Thymus (tissue), 11 donors: ENCODE measurements around the gene PDZD2. TPM values are rescaled to one million over a fixed set of nuclear protein-coding genes. Genes with fewer than 3 reads are reported as not detected.

Experiments used
- DNase-seq, 9 donors: peaks; one replicate each; pipeline ENCODE4 v3.0.0-alpha.2; 2013; ENCODE audit warnings: low spot score in 9 of 9, low read depth in 6 of 9, missing footprints in 1 of 9
- H3K27ac ChIP-seq, 2 donors: one replicate each; pipeline ENCODE4 v1.5.1; 2013; ENCODE audit warnings: control low read depth in 1 of 2, low read depth in 1 of 2, low read length in 1 of 2, mild to moderate bottlenecking in 1 of 2, moderate library complexity in 1 of 2
- H3K27me3 ChIP-seq, 2 donors: one replicate each; pipeline ENCODE4 v1.5.1; 2013; ENCODE audit warnings: low read length in 1 of 2; ENCODE audit not compliant: control insufficient read depth in 2 of 2, insufficient read depth in 1 of 2
- H3K36me3 ChIP-seq, 2 donors: one replicate each; pipeline ENCODE4 v1.5.1; 2013; ENCODE audit warnings: low read length in 1 of 2, mild to moderate bottlenecking in 1 of 2, moderate library complexity in 1 of 2; ENCODE audit not compliant: control insufficient read depth in 2 of 2, insufficient read depth in 2 of 2
- H3K4me1 ChIP-seq, 2 donors: one replicate each; pipeline ENCODE4 v1.5.1; 2013; ENCODE audit warnings: low read length in 2 of 2; ENCODE audit not compliant: control insufficient read depth in 2 of 2, insufficient read depth in 2 of 2
- H3K4me3 ChIP-seq, 2 donors: one replicate each; pipeline ENCODE4 v1.5.1; 2013; ENCODE audit warnings: low read length in 2 of 2, control low read depth in 1 of 2, mild to moderate bottlenecking in 1 of 2
- H3K9me3 ChIP-seq, 2 donors: one replicate each; pipeline ENCODE4 v1.5.1; 2013; ENCODE audit warnings: low read length in 1 of 2, mild to moderate bottlenecking in 1 of 2; ENCODE audit not compliant: control insufficient read depth in 2 of 2, insufficient read depth in 1 of 2
- WGBS: extraction: QIAGEN DNeasy Blood & Tissue Kit; methylation state at CpG from one replicate; pipeline ENCODE4 v1.1.7; 2013; 5-methylcytosine and 5-hydroxymethylcytosine counted together
- polyA plus RNA-seq: library from polyadenylated mRNA; stranded (reverse); fragments of 200-250 nt; gene quantifications from one replicate; pipeline ENCODE4 v1.2.3, GENCODE V29; 2013
- total RNA-seq: library from RNA; stranded (reverse); fragments of 120-200 nt; gene quantifications from one replicate; pipeline ENCODE4 v1.2.4, GENCODE V29; 2013
- donor health status: healthy.

PDZD2 gene
- total and polyA plus RNA-seq, 2 donors: 4.4 to 6.8 TPM

DNA sequence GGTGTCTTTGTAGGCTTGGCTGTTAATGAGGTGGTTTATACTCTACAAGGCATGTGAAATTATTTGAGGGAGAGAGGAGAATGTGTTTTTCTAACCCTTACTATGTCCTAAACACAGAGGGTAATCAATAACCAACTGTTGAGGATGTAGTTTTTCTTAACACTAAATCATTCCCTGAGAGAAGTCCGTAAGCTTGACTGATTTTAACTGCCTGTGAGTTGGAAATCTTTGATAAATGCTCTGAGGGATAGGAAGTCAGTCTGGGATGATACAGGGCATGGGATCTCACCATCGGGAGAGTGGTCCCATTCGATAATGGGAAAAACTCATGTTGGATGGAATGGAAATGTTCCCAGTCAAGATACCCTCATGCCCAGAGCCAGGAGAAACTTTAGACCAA lies 249.6 kb downstream of the PDZD2 start:
- Histone ChIP-seq H3K9me3 (no peaks in the 10 kb centered on the region), H3K36me3 (no peaks in the 10 kb centered on the region), H3K4me1 (no peaks in the 10 kb centered on the region), H3K4me3 (no peak overlapping the region), H3K27ac (no peak overlapping the region), H3K27me3 (no peaks in the 10 kb centered on the region)
- no peak for DNase-seq
- 95% methylated on average over 3 of the region's 3 CpGs for WGBS

DNA sequence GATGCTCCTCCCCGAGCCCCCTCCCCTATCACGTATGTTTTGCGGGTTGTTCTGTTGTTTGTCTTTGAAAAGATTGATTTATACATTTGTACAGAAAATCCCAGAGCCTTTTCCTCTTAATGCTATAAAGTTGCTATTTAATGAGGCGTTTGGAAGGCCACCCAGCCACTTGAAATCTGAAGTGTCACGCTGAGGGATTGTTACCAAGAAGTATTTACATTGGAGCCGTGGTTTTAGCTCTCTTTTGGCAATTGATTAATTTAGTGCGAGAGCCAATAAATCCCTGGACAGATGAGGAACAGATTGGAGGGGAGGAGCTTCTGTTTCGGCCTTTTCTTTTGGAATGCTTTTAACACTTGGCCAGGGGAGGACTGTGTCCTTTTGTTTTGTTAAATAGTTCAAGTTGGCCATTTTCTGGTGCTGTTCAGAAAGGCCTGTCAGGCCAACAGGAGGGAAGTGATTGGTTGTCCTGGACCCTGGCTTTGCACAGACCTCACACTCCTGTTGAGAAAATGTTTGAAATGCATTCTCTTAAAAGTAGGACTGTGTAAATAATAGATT lies 250.2 kb downstream of the PDZD2 start:
- WGBS: 92% methylated on average over 8 of the region's 8 CpGs
- Histone ChIP-seq H3K4me1 (no peaks in the 10 kb centered on the region), H3K27ac (no peak overlapping the region), H3K36me3 (no peaks in the 10 kb centered on the region), H3K27me3 (no peaks in the 10 kb centered on the region), H3K9me3 (no peaks in the 10 kb centered on the region), H3K4me3 (no peak overlapping the region)
- DNase-seq: no peak

DNA sequence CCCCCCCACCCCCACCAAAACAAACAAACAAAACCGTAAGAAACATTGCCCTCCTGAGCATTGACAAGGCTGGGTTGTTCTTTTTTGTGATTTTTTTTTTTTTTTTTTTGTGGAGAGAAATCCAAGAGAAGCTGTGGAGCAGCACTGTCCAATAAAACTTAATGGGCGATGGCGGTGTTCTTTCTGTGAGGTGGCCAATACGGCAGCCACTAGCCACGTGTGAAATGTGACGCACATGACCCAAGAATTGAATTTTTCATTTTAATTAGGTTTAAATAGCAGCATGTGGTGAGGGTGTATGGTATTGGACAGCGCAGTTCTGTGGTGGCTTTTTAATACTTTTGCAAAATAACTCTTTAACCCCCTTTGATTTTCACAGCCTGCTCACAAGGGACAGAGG lies 251.1 kb downstream of the PDZD2 start:
- H3K4me3 ChIP-seq: no peak overlapping the region
- H3K27ac ChIP-seq: peak overlapping the region in 1 of 2 donors; percentile 36
- no peaks in the 10 kb centered on the region for H3K9me3 ChIP-seq
- no peaks in the 10 kb centered on the region for H3K36me3 ChIP-seq
- no peaks in the 10 kb centered on the region for H3K27me3 ChIP-seq
- 88% methylated on average over 7 of the region's 7 CpGs for WGBS
- no peaks in the 10 kb centered on the region for H3K4me1 ChIP-seq
- no peak for DNase-seq

DNA sequence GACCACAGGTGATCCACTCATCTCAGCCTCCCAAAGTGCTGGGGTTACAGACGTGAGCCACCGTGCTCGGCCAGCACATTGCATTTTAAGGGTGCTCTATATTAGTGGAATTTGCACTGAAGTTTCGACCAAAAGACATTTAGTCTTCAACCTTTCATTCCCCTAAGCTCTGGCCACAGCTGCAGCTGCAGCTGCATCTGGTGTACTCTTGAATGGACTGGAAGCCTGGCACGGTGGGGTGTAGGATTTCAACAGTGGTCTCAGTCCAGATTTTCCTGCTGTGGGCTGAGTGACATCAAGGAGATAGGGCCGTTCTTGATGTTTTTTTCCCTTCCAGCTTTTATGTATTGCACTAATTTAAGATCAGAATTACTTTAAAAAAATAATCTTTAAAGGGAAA lies 255.2 kb downstream of the PDZD2 start:
- Histone ChIP-seq H3K9me3 (no peaks in the 10 kb centered on the region), H3K4me1 (no peaks in the 10 kb centered on the region), H3K27me3 (no peaks in the 10 kb centered on the region), H3K4me3 (no peak overlapping the region), H3K36me3 (no peaks in the 10 kb centered on the region), H3K27ac (no peak overlapping the region)
- WGBS: 89% methylated on average over 6 of the region's 6 CpGs
- no peak for DNase-seq

DNA sequence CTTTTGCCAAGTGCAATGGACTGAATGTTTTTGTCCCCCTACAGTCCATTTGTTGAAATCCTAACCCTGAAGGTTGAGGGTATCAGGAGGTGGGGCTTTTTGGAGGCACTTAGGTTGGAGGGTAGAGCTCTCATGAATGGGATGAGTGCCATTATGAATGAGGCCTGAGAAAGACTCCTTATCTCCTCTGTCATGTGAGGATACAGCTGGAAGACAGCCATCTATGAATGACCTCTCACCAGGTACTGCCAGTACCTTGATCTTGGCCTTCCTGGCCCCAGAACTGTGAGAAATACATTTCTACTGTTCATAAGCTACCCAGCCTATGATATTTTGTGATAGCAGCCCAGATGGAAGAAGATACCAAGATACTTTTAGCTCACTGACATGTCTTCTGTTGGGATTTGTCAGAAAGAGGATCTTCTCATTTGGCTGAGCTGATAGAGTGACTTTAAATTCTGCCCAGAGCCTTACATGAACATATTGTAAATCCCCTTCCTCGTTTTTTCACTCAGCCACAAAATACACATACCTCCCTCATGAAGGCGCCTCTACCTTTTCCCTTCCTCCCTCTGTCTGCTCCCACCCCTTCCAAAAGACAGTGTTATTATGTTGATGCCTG lies 256.4 kb downstream of the PDZD2 start:
- no peak for DNase-seq
- no peaks in the 10 kb centered on the region for H3K9me3 ChIP-seq
- no peak overlapping the region for H3K27ac ChIP-seq
- H3K27me3 ChIP-seq: no peaks in the 10 kb centered on the region
- no peak overlapping the region for H3K4me3 ChIP-seq
- H3K36me3 ChIP-seq: no peaks in the 10 kb centered on the region
- 91% methylated on average over 2 of the region's 2 CpGs for WGBS
- H3K4me1 ChIP-seq: no peaks in the 10 kb centered on the region

DNA sequence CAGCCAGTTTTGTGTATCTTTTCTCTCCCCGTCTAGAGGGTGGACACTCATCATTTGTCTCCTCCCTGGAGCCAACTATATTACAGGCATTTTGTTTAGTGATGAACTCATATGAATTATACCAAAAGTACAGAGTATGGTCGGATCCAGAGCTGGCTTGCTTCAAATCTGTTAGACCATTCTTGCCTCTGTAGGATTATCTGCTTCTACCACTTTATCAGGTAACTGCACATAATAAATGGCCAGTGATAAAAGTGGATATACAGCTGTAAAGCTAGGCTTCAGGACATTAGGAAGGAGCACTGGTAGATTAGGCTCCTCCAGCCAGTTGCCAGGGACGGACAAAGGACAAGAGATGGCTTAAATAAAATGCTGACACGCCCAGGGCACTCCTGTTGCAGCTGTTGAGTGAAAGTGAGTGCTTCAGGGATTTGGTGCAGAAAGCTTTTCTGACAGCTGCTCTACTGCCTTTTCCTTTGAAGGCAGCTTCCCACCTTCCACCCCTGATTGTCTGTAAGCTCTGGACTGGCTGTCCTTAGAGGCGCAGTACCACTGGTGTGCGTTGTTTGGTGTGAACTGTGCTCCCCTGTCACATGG lies 259.2 kb downstream of the PDZD2 start:
- DNase-seq: no peak
- 91% methylated on average over 6 of the region's 6 CpGs for WGBS
- Histone ChIP-seq H3K27me3 (no peaks in the 10 kb centered on the region), H3K4me1 (no peaks in the 10 kb centered on the region), H3K4me3 (no peak overlapping the region), H3K27ac (no peak overlapping the region), H3K9me3 (no peaks in the 10 kb centered on the region), H3K36me3 (no peaks in the 10 kb centered on the region)

DNA sequence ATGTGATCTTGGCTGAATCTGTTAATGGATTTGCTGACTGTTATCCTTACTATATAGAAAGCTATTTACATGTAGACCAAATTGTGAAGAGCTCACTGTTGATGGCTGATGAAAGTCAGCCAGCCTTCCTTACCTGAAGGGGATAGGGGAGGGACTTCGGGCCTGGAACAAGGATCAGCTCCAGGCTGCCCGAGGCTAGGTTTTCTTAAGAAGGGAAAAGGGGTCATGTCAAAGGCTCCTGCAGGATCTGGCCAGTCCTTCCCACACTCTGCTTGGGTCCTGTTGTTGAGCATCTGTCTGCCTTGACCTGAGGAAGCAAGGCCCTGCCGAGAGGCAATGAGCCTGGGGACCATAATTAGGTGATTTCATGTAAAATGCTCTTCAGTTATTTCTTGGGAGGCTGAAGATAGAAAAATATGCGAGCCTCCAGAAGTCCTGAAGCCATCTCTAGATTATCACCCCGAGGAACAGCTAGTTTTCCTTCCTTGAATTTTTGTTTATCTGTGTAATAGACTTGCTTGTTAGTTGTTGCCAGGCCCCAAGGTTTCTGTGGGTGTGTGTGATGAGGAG lies 261.4 kb downstream of the PDZD2 start:
- Histone ChIP-seq H3K4me3 (no peak overlapping the region), H3K27ac (no peak overlapping the region)

DNA sequence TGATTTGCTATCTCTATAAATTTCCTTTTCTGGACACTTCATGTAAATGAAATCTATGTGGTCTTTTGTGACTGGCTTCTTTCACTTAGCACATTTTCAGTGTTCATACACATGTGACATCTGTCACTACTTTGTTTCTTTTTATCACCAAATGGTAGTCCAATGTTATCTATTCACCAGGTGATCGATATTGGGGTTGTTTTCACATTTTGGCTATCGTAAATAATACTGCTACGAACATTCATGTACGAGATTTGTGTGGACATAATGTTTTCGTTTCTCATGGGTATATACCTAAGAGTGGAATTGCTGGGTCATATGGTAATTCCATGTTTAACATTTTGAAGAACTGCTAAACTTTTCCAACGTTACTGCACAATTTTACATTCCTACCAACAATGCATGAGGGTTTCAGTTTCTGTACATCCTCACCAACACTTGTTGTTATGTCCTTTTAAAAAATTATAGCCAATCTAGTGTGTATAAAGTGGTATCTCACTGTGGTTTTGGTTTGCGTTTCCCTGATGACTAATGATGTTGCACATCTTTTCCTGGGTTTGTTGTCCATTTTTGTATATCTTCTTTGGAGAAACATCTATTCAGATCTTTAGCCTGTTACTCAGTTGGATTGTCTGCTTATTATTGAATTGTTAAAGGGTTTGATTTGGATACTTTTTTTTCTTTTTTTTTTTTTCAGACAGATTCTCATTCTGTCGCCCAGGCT lies 263.0 kb downstream of the PDZD2 start:
- Histone ChIP-seq H3K9me3 (no peaks in the 10 kb centered on the region), H3K4me3 (no peak overlapping the region), H3K4me1 (no peaks in the 10 kb centered on the region), H3K36me3 (no peaks in the 10 kb centered on the region), H3K27ac (no peak overlapping the region), H3K27me3 (no peaks in the 10 kb centered on the region)
- no peak for DNase-seq
- 93% methylated on average over 8 of the region's 8 CpGs for WGBS

More for the DNA sequence above, 261.4 kb downstream of the PDZD2 start:
- Histone ChIP-seq H3K36me3 (no peaks in the 10 kb centered on the region), H3K27me3 (no peaks in the 10 kb centered on the region), H3K9me3 (no peaks in the 10 kb centered on the region), H3K4me1 (no peaks in the 10 kb centered on the region)
- 91% methylated on average over 5 of the region's 5 CpGs for WGBS
- no peak for DNase-seq

DNA sequence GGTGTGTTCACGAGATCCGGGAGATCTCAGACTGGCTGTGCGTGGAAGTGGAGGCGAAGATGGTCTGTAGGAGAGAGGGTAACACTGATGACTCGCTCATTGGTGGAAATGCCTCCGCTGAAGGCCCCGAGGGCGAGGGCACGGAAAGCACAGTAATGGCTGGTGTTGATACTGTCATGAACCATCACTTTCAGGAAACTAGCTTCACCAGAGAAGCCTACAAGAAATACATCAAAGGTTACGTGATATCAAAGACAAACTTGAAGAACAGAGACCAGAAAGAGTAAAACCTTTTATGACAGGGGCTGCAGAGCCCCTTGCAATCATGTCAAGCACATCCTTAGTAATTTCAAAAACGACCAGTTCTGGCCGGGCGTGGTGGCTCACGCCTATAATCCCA lies 269.5 kb downstream of the PDZD2 start:
- Histone ChIP-seq H3K9me3 (no peaks in the 10 kb centered on the region), H3K36me3 (no peaks in the 10 kb centered on the region), H3K27ac (no peak overlapping the region), H3K4me1 (no peaks in the 10 kb centered on the region), H3K4me3 (no peak overlapping the region), H3K27me3 (no peaks in the 10 kb centered on the region)
- no peak for DNase-seq
- 97% methylated on average over 14 of the region's 14 CpGs for WGBS
